ENCODE measurements around the gene TEX11. TPM values are rescaled to one million over a fixed set of nuclear protein-coding genes. Genes with fewer than 3 reads are reported as not detected.
"Not testable (repeated sequence)": the region's sequence is repeated elsewhere in the genome, so short reads cannot be mapped to it uniquely, and the experiment has no call there.

Gene TEX11
- total RNA-seq, 1 donor from 2014 or later, result not detected

GRCh38 chrX:70808942-70809940, 99.3 kb downstream of the TEX11 start:
- TF ChIP-seq POLR2AphosphoS5 (IDR thresholded peaks at IDR 0.05; ENCODE audit: insufficient read depth in 1 of 2, low read depth in 1 of 2), result no peak
- TF ChIP-seq, protein P1, sequence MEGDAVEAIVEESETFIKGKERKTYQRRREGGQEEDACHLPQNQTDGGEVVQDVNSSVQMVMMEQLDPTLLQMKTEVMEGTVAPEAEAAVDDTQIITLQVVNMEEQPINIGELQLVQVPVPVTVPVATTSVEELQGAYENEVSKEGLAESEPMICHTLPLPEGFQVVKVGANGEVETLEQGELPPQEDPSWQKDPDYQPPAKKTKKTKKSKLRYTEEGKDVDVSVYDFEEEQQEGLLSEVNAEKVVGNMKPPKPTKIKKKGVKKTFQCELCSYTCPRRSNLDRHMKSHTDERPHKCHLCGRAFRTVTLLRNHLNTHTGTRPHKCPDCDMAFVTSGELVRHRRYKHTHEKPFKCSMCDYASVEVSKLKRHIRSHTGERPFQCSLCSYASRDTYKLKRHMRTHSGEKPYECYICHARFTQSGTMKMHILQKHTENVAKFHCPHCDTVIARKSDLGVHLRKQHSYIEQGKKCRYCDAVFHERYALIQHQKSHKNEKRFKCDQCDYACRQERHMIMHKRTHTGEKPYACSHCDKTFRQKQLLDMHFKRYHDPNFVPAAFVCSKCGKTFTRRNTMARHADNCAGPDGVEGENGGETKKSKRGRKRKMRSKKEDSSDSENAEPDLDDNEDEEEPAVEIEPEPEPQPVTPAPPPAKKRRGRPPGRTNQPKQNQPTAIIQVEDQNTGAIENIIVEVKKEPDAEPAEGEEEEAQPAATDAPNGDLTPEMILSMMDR (IDR thresholded peaks at IDR 0.05), result no peak
- no peak for TF ChIP-seq POLR2A (IDR thresholded peaks at IDR 0.05)
- DNase-seq (ENCODE audit: extremely low spot score in 2 of 2), result no peak
- Histone ChIP-seq H3K36me3 (no peaks in the 10 kb centered on the region), H3K27me3 (no peaks in the 10 kb centered on the region), H3K9me3 (no peaks in the 10 kb centered on the region), H3K4me3 (no peak overlapping the region), H3K27ac (no peak overlapping the region), H3K4me1 (no peaks in the 10 kb centered on the region)
- intact Hi-C loops (cut with DNase I), result no loop called here

GRCh38 chrX:70806081-70806480, 102.4 kb downstream of the TEX11 start:
- no peak for DNase-seq (ENCODE audit: extremely low spot score in 2 of 2)
- no peak overlapping the region for H3K27ac ChIP-seq
- H3K27me3 ChIP-seq, result no peaks in the 10 kb centered on the region
- H3K9me3 ChIP-seq, result no peaks in the 10 kb centered on the region
- TF ChIP-seq POLR2AphosphoS5 (IDR thresholded peaks at IDR 0.05; ENCODE audit: insufficient read depth in 1 of 2, low read depth in 1 of 2) (no peak), POLR2A (IDR thresholded peaks at IDR 0.05) (no peak)
- TF ChIP-seq, protein P1 (IDR thresholded peaks at IDR 0.05), result no peak
- intact Hi-C loops (cut with DNase I), result no loop called here
- no peaks in the 10 kb centered on the region for H3K4me1 ChIP-seq
- H3K36me3 ChIP-seq, result no peaks in the 10 kb centered on the region
- H3K4me3 ChIP-seq, result no peak overlapping the region

GRCh38 chrX:70796742-70797141, 111.8 kb downstream of the TEX11 start:
- H3K4me3 ChIP-seq; H3K27ac ChIP-seq; DNase-seq (ENCODE audit: extremely low spot score in 2 of 2); H3K9me3 ChIP-seq; intact Hi-C loops (cut with DNase I); H3K27me3 ChIP-seq; H3K36me3 ChIP-seq; H3K4me1 ChIP-seq: not testable (repeated sequence)

- no peak overlapping the region for H3K27ac ChIP-seq
- intact Hi-C loops (cut with DNase I), result no loop called here
- H3K9me3 ChIP-seq, result no peaks in the 10 kb centered on the region
- H3K27me3 ChIP-seq, result no peaks in the 10 kb centered on the region
- H3K4me3 ChIP-seq, result no peak overlapping the region
- DNase-seq (ENCODE audit: extremely low spot score in 2 of 2), result no peak
- no peaks in the 10 kb centered on the region for H3K36me3 ChIP-seq
- TF ChIP-seq POLR2A (IDR thresholded peaks at IDR 0.05), result no peak
- TF ChIP-seq, protein P1 (IDR thresholded peaks at IDR 0.05), result no peak
- TF ChIP-seq POLR2AphosphoS5 (IDR thresholded peaks at IDR 0.05; ENCODE audit: insufficient read depth in 1 of 2, low read depth in 1 of 2), result no peak
- no peaks in the 10 kb centered on the region for H3K4me1 ChIP-seq
Observed at GRCh38 chrX:70774223-70774622, 134.3 kb downstream of the TEX11 start.

- Histone ChIP-seq H3K27ac (no peak overlapping the region), H3K27me3 (no peaks in the 10 kb centered on the region), H3K4me1 (no peaks in the 10 kb centered on the region), H3K36me3 (no peaks in the 10 kb centered on the region), H3K4me3 (no peak overlapping the region), H3K9me3 (no peaks in the 10 kb centered on the region)
- intact Hi-C loops (cut with DNase I), result no loop called here
- TF ChIP-seq POLR2A (IDR thresholded peaks at IDR 0.05) (no peak), POLR2AphosphoS5 (IDR thresholded peaks at IDR 0.05; ENCODE audit: insufficient read depth in 1 of 2, low read depth in 1 of 2) (no peak)
- TF ChIP-seq, protein P1 (IDR thresholded peaks at IDR 0.05), result no peak
- DNase-seq (ENCODE audit: extremely low spot score in 2 of 2), result no peak
Observed at GRCh38 chrX:70769659-70770227, 138.8 kb downstream of the TEX11 start.

Data from vagina (tissue), 2 donors.